ENCODE measurements around the gene RAD51. TPM values are rescaled to one million over a fixed set of nuclear protein-coding genes. Genes with fewer than 3 reads are reported as not detected.

The RAD51 gene
- total RNA-seq, 1 experiment from 2014 or later = 30.3 TPM

DNA sequence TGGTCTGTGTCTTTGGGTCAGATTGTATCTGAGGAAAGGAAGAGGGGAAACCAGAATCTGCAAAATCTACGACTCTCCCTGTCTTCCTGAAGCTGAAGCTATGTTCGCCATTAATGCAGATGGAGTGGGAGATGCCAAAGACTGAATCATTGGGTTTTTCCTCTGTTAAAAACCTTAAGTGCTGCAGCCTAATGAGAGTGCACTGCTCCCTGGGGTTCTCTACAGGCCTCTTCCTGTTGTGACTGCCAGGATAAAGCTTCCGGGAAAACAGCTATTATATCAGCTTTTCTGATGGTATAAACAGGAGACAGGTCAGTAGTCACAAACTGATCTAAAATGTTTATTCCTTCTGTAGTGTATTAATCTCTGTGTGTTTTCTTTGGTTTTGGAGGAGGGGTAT is 36.1 kb downstream of the RAD51 start:
- CTCF ChIA-PET = no interaction called here

DNA sequence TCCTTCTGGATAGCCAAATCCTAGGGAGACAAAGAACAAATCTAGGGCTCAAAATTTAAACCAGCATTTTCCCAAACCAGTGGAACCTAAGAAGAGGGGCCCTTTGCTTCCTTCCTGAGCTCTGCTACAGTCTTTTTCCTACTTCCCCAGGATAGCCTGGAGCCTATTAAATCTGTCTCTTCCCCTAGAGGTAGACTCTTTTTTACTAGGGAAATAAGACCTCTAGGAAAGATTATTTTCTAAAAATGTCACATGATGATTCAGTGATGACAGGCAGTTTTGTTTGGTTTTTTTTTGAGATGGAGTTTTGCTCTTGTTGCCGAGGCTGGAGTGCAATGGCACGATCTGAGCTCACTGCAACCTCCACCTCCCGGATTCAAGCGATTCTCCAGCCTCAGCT is 41.6 kb downstream of the RAD51 start:
- in situ Hi-C loops (cut with HindIII; ENCODE audit: low pct_unique_long_range_greater_than_20kb, low sequenced_read_pairs) = no loop called here
- Histone ChIP-seq H3K27ac (ENCODE audit: low read length) (no peak overlapping the region), H3K36me3 (ENCODE audit: control insufficient read depth, insufficient read depth, low read length) (peaks cover 9% of the 10 kb centered on the region; the same call in 1 of the 2 replicates), H3K4me3 (ENCODE audit: low read depth in 2 of 2, low read length in 2 of 2) (no peak overlapping the region), H3K27me3 (ENCODE audit: control insufficient read depth, insufficient read depth, low read length) (no peaks in the 10 kb centered on the region), H3K9me3 (ENCODE audit: control insufficient read depth, insufficient read depth, low read depth, low read length) (no peaks in the 10 kb centered on the region), H3K4me1 (ENCODE audit: control insufficient read depth, insufficient read depth, low read length) (no peaks in the 10 kb centered on the region)
- TF ChIP-seq SIN3A (IDR thresholded peaks at IDR 0.05; ENCODE audit: borderline replicate concordance, insufficient read depth, low read depth, low read length) (no peak), POLR2AphosphoS5 (IDR thresholded peaks at IDR 0.05; ENCODE audit: low read depth, low read length) (no peak), TCF7L2 (IDR thresholded peaks at IDR 0.05; ENCODE audit: low read depth, low read length) (no peak)
- TF ChIP-seq, protein P1, sequence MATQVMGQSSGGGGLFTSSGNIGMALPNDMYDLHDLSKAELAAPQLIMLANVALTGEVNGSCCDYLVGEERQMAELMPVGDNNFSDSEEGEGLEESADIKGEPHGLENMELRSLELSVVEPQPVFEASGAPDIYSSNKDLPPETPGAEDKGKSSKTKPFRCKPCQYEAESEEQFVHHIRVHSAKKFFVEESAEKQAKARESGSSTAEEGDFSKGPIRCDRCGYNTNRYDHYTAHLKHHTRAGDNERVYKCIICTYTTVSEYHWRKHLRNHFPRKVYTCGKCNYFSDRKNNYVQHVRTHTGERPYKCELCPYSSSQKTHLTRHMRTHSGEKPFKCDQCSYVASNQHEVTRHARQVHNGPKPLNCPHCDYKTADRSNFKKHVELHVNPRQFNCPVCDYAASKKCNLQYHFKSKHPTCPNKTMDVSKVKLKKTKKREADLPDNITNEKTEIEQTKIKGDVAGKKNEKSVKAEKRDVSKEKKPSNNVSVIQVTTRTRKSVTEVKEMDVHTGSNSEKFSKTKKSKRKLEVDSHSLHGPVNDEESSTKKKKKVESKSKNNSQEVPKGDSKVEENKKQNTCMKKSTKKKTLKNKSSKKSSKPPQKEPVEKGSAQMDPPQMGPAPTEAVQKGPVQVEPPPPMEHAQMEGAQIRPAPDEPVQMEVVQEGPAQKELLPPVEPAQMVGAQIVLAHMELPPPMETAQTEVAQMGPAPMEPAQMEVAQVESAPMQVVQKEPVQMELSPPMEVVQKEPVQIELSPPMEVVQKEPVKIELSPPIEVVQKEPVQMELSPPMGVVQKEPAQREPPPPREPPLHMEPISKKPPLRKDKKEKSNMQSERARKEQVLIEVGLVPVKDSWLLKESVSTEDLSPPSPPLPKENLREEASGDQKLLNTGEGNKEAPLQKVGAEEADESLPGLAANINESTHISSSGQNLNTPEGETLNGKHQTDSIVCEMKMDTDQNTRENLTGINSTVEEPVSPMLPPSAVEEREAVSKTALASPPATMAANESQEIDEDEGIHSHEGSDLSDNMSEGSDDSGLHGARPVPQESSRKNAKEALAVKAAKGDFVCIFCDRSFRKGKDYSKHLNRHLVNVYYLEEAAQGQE (IDR thresholded peaks at IDR 0.05; ENCODE audit: insufficient read depth in 1 of 2, low read depth in 2 of 2, low read length in 1 of 2) = no peak
- TF ChIP-seq, protein P2, sequence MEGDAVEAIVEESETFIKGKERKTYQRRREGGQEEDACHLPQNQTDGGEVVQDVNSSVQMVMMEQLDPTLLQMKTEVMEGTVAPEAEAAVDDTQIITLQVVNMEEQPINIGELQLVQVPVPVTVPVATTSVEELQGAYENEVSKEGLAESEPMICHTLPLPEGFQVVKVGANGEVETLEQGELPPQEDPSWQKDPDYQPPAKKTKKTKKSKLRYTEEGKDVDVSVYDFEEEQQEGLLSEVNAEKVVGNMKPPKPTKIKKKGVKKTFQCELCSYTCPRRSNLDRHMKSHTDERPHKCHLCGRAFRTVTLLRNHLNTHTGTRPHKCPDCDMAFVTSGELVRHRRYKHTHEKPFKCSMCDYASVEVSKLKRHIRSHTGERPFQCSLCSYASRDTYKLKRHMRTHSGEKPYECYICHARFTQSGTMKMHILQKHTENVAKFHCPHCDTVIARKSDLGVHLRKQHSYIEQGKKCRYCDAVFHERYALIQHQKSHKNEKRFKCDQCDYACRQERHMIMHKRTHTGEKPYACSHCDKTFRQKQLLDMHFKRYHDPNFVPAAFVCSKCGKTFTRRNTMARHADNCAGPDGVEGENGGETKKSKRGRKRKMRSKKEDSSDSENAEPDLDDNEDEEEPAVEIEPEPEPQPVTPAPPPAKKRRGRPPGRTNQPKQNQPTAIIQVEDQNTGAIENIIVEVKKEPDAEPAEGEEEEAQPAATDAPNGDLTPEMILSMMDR (IDR thresholded peaks at IDR 0.05) = no peak
- DNase-seq (ENCODE audit: low read depth, low spot score) (no peak), ATAC-seq (no peak)
- BruUV-seq (replicated peaks) = no TSS peak
- ChIA-PET CTCF (no interaction called here), POLR2A (interaction anchor here (0.6 kb wide), 2 partner anchors 10 to 452 kb away, joined by 3 read pairs; no protein-coding TSS in a partner anchor)
- intact Hi-C loops (cut with micrococcal nuclease; ENCODE audit: unreplicated experiment) = no loop called here

More for the DNA sequence above, 36.1 kb downstream of the RAD51 start:
- H3K4me3 ChIP-seq (ENCODE audit: low read depth in 2 of 2, low read length in 2 of 2) = no peak overlapping the region
- no TSS peak for BruUV-seq (replicated peaks)
- H3K27ac ChIP-seq (ENCODE audit: low read length) = no peak overlapping the region
- POLR2A ChIA-PET = no interaction called here
- H3K4me1 ChIP-seq (ENCODE audit: control insufficient read depth, insufficient read depth, low read length) = no peaks in the 10 kb centered on the region
- no peaks in the 10 kb centered on the region for H3K27me3 ChIP-seq (ENCODE audit: control insufficient read depth, insufficient read depth, low read length)
- no peak for ATAC-seq
- H3K9me3 ChIP-seq (ENCODE audit: control insufficient read depth, insufficient read depth, low read depth, low read length) = no peaks in the 10 kb centered on the region
- H3K36me3 ChIP-seq (ENCODE audit: control insufficient read depth, insufficient read depth, low read length) = peaks cover 5% of the 10 kb centered on the region; the same call in 1 of the 2 replicates
- TF ChIP-seq TCF7L2 (IDR thresholded peaks at IDR 0.05; ENCODE audit: low read depth, low read length) (no peak), SIN3A (IDR thresholded peaks at IDR 0.05; ENCODE audit: borderline replicate concordance, insufficient read depth, low read depth, low read length) (no peak), POLR2AphosphoS5 (IDR thresholded peaks at IDR 0.05; ENCODE audit: low read depth, low read length) (no peak)
- TF ChIP-seq, protein P2 (IDR thresholded peaks at IDR 0.05) = no peak
- TF ChIP-seq, protein P1 (IDR thresholded peaks at IDR 0.05; ENCODE audit: insufficient read depth in 1 of 2, low read depth in 2 of 2, low read length in 1 of 2) = no peak
- no peak for DNase-seq (ENCODE audit: low read depth, low spot score)
- intact Hi-C loops (cut with micrococcal nuclease; ENCODE audit: unreplicated experiment) (no loop called here), in situ Hi-C loops (cut with HindIII; ENCODE audit: low pct_unique_long_range_greater_than_20kb, low sequenced_read_pairs) (no loop called here)
